ENCODE measurements around the gene ENDOU. TPM values are rescaled to one million over a fixed set of nuclear protein-coding genes. Genes with fewer than 3 reads are reported as not detected.

The ENDOU gene
- total RNA-seq, 1 experiment from 2014 or later = not detected

Other genes starting within 250 kb of the ENDOU start
- gene RPAP3, start 19.5 kb downstream of the ENDOU start, total RNA-seq (2021; ENCODE audit: unreplicated experiment) = 48.3 TPM
- 1.8 TPM for gene RAPGEF3, start 33.4 kb upstream of the ENDOU start, total RNA-seq (2021; ENCODE audit: unreplicated experiment)
- gene SLC48A1, start 47.7 kb upstream of the ENDOU start, total RNA-seq (2021; ENCODE audit: unreplicated experiment) = 20.0 TPM
- 38.1 TPM for gene HDAC7, start 94.4 kb upstream of the ENDOU start, total RNA-seq (2021; ENCODE audit: unreplicated experiment)
- 9.5 TPM for gene VDR, start 179.5 kb upstream of the ENDOU start, total RNA-seq (2021; ENCODE audit: unreplicated experiment)
- 94.7 TPM for gene TMEM106C, start 238.1 kb upstream of the ENDOU start, total RNA-seq (2021; ENCODE audit: unreplicated experiment)